MG63 (cell line): ENCODE results near the gene SLC35F3. TPM values are rescaled to one million over a fixed set of nuclear protein-coding genes. Genes with fewer than 3 reads are reported as not detected.
"Not testable (repeated sequence)": the region's sequence is repeated elsewhere in the genome, so short reads cannot be mapped to it uniquely, and the experiment has no call there.

Experiments
- DNase-seq: peaks from one replicate; pipeline ENCODE4 v3.0.0-alpha.2; 2020
- H3K27me3 ChIP-seq: fragments of 250-450 bp; sonication (Bioruptor Pico); 2 replicates; pipeline ENCODE4 v1.5.1; 2020; ENCODE audit warnings: mild to moderate bottlenecking, moderate library complexity
- H3K36me3 ChIP-seq: fragments of 250-450 bp; sonication (Bioruptor Pico); 2 replicates; pipeline ENCODE4 v1.5.1; 2020; ENCODE audit warnings: mild to moderate bottlenecking, moderate library complexity
- H3K4me3 ChIP-seq: fragments of 250-450 bp; sonication (Bioruptor Pico); 2 replicates; pipeline ENCODE4 v1.5.1; 2020; ENCODE audit warnings: mild to moderate bottlenecking, moderate library complexity
- H3K9me3 ChIP-seq: fragments of 250-450 bp; sonication (Bioruptor Pico); 2 replicates; pipeline ENCODE4 v1.5.1; 2020; ENCODE audit warnings: mild to moderate bottlenecking, moderate library complexity
- total RNA-seq: library from RNA; depleted of rRNA; stranded (reverse); fragments of >200 nt; shearing (Covaris generic); gene quantifications from 2 replicates; pipeline ENCODE4 v1.2.3, GENCODE V29; 2014; ENCODE audit warnings: low replicate concordance

SLC35F3 gene
- total RNA-seq, 1 experiment from 2014 or later, result 2.5 TPM

GRCh38 chr1:234342774-234343173 is 438.3 kb downstream of the SLC35F3 start:
- H3K27me3 ChIP-seq, result no peaks in the 10 kb centered on the region; the same call in 1 of the 2 replicates
- no peak for DNase-seq
- H3K36me3 ChIP-seq, result no peaks in the 10 kb centered on the region
- H3K4me3 ChIP-seq, result no peak overlapping the region
- H3K9me3 ChIP-seq, result peaks cover 10% of the 10 kb centered on the region

GRCh38 chr1:234345237-234345636 is 440.8 kb downstream of the SLC35F3 start:
- H3K9me3 ChIP-seq, result peaks cover 5% of the 10 kb centered on the region
- H3K36me3 ChIP-seq, result no peaks in the 10 kb centered on the region
- no peaks in the 10 kb centered on the region; the same call in 1 of the 2 replicates for H3K27me3 ChIP-seq
- H3K4me3 ChIP-seq, result no peak overlapping the region
- no peak for DNase-seq

- no peak overlapping the region for H3K4me3 ChIP-seq
- DNase-seq, result no peak
- peaks cover 7% of the 10 kb centered on the region for H3K27me3 ChIP-seq
- H3K9me3 ChIP-seq, result no peaks in the 10 kb centered on the region; the same call in 1 of the 2 replicates
- no peaks in the 10 kb centered on the region for H3K36me3 ChIP-seq
These were observed 444.5 kb downstream of the SLC35F3 start for GRCh38 chr1:234348964-234349363.

GRCh38 chr1:234355782-234356510 is 451.5 kb downstream of the SLC35F3 start:
- no peak overlapping the region for H3K4me3 ChIP-seq
- no peaks in the 10 kb centered on the region for H3K36me3 ChIP-seq
- H3K27me3 ChIP-seq, result peaks cover 12% of the 10 kb centered on the region
- no peaks in the 10 kb centered on the region; the same call in 1 of the 2 replicates for H3K9me3 ChIP-seq
- DNase-seq, result no peak

- H3K36me3 ChIP-seq, H3K9me3 ChIP-seq, H3K27me3 ChIP-seq, H3K4me3 ChIP-seq, DNase-seq: not testable (repeated sequence)
These were observed 452.3 kb downstream of the SLC35F3 start for GRCh38 chr1:234356615-234357269.

- no peak for DNase-seq
- peaks cover 6% of the 10 kb centered on the region; the same call in 1 of the 2 replicates for H3K27me3 ChIP-seq
- no peak overlapping the region for H3K4me3 ChIP-seq
- no peaks in the 10 kb centered on the region; the same call in 1 of the 2 replicates for H3K9me3 ChIP-seq
- H3K36me3 ChIP-seq, result no peaks in the 10 kb centered on the region
These were observed 453.4 kb downstream of the SLC35F3 start for GRCh38 chr1:234357831-234358230.

GRCh38 chr1:234361102-234361603 is 456.7 kb downstream of the SLC35F3 start:
- Histone ChIP-seq H3K27me3 (no peaks in the 10 kb centered on the region), H3K4me3 (no peak overlapping the region), H3K9me3 (no peaks in the 10 kb centered on the region), H3K36me3 (no peaks in the 10 kb centered on the region)
- DNase-seq, result no peak

- no peak overlapping the region for H3K4me3 ChIP-seq
- H3K27me3 ChIP-seq, result no peaks in the 10 kb centered on the region
- H3K9me3 ChIP-seq, result no peaks in the 10 kb centered on the region
- no peaks in the 10 kb centered on the region for H3K36me3 ChIP-seq
- DNase-seq, result no peak
These were observed 458.1 kb downstream of the SLC35F3 start for GRCh38 chr1:234362558-234362957.

GRCh38 chr1:234368320-234369032 is 464.0 kb downstream of the SLC35F3 start:
- H3K9me3 ChIP-seq, result no peaks in the 10 kb centered on the region
- H3K4me3 ChIP-seq, result no peak overlapping the region
- no peak for DNase-seq
- H3K36me3 ChIP-seq, result no peaks in the 10 kb centered on the region
- H3K27me3 ChIP-seq, result no peaks in the 10 kb centered on the region

GRCh38 chr1:234369033-234369430 is 464.6 kb downstream of the SLC35F3 start:
- DNase-seq, result no peak
- Histone ChIP-seq H3K4me3 (no peak overlapping the region), H3K36me3 (no peaks in the 10 kb centered on the region), H3K9me3 (no peaks in the 10 kb centered on the region), H3K27me3 (no peaks in the 10 kb centered on the region)

- H3K27me3 ChIP-seq, result no peaks in the 10 kb centered on the region
- H3K9me3 ChIP-seq, result no peaks in the 10 kb centered on the region
- H3K36me3 ChIP-seq, result peaks cover 4% of the 10 kb centered on the region
- no peak for DNase-seq
- no peak overlapping the region for H3K4me3 ChIP-seq
These were observed 465.3 kb downstream of the SLC35F3 start for GRCh38 chr1:234369784-234370183.

- DNase-seq, result no peak
- Histone ChIP-seq H3K27me3 (no peaks in the 10 kb centered on the region), H3K4me3 (no peak overlapping the region)
These were observed 466.9 kb downstream of the SLC35F3 start for GRCh38 chr1:234371414-234371813.

GRCh38 chr1:234372011-234372757 is 467.7 kb downstream of the SLC35F3 start:
- no peak for DNase-seq
- Histone ChIP-seq H3K9me3 (no peaks in the 10 kb centered on the region), H3K36me3 (peaks cover 26% of the 10 kb centered on the region), H3K4me3 (peak overlapping the region; percentile 93), H3K27me3 (no peaks in the 10 kb centered on the region)

More at GRCh38 chr1:234371414-234371813, 466.9 kb downstream of the SLC35F3 start:
- H3K9me3 ChIP-seq, result no peaks in the 10 kb centered on the region
- peaks cover 21% of the 10 kb centered on the region for H3K36me3 ChIP-seq

- H3K36me3 ChIP-seq, result peaks cover 37% of the 10 kb centered on the region
- H3K27me3 ChIP-seq, result no peaks in the 10 kb centered on the region
- peak within 1 kb of the TSS; percentile 93 for H3K4me3 ChIP-seq
- peak; percentile 93 for DNase-seq
- H3K9me3 ChIP-seq, result no peaks in the 10 kb centered on the region
These were observed 468.8 kb downstream of the SLC35F3 start, which contains the start of gene COA6 for GRCh38 chr1:234373064-234373958. Gene COA6 (plus strand): TSS chr1:234373456. CDS start chr1:234373467, 11 bp downstream.

- H3K27me3 ChIP-seq, result no peaks in the 10 kb centered on the region
- no peaks in the 10 kb centered on the region for H3K9me3 ChIP-seq
- no peak for DNase-seq
- peaks cover 43% of the 10 kb centered on the region for H3K36me3 ChIP-seq
- peak overlapping the region; percentile 93 for H3K4me3 ChIP-seq
These were observed 469.4 kb downstream of the SLC35F3 start for GRCh38 chr1:234373959-234374254.
